ENCODE results near the gene SLC46A1. TPM values are rescaled to one million over a fixed set of nuclear protein-coding genes. Genes with fewer than 3 reads are reported as not detected.

Gene SLC46A1
- total and polyA plus RNA-seq, 2 of the 13 experiments (the other 11 are each of a cell fraction or from before 2014, with no cell fraction given), result 19.6 to 22.6 TPM

- TF ChIP-seq TMF1 (CRISPR knock-in tag; IDR thresholded peaks at IDR 0.05; ENCODE audit: low read depth) (no peak), RORA (CRISPR knock-in tag; IDR thresholded peaks at IDR 0.05) (no peak), FOXC1 (CRISPR knock-in tag; IDR thresholded peaks at IDR 0.05; ENCODE audit: borderline replicate concordance) (peak; percentile 79), ZHX1 (CRISPR knock-in tag; IDR thresholded peaks at IDR 0.05; ENCODE audit: low read depth) (no peak), TIGD3 (CRISPR knock-in tag; IDR thresholded peaks at IDR 0.05; ENCODE audit: borderline replicate concordance) (no peak), ZNF326 (CRISPR knock-in tag; IDR thresholded peaks at IDR 0.05; ENCODE audit: borderline replicate concordance) (no peak), KDM5B (CRISPR knock-in tag; IDR thresholded peaks at IDR 0.05; ENCODE audit: borderline replicate concordance) (peak; percentile 75), ZNF792 (CRISPR knock-in tag; IDR thresholded peaks at IDR 0.05) (peak; percentile 75; the same call in 1 of the 2 replicates), MAFK (conservative IDR thresholded peaks at IDR 0.05 in 1 of 2, IDR thresholded peaks at IDR 0.05 in 1 of 2; ENCODE audit: low read length in 2 of 2) (no peak), ZNF772 (CRISPR knock-in tag; IDR thresholded peaks at IDR 0.05) (peak; percentile 66), BRD4 (CRISPR knock-in tag; IDR thresholded peaks at IDR 0.05) (0 out of 2 replicates have a peak, but pooled peaks have one; percentile 33), ASH2L (IDR thresholded peaks at IDR 0.05; ENCODE audit: insufficient read length, low read depth, low read length) (peak; percentile 87), FOSL2 (CRISPR knock-in tag; IDR thresholded peaks at IDR 0.05) (peak; percentile 63; the same call in 1 of the 2 replicates), ZNF207 (IDR thresholded peaks at IDR 0.05; ENCODE audit: borderline replicate concordance) (no peak), KLF11 (CRISPR knock-in tag; IDR thresholded peaks at IDR 0.05) (0 out of 2 replicates have a peak, but pooled peaks have one; percentile 35), FOXK2 (IDR thresholded peaks at IDR 0.05) (0 out of 2 replicates have a peak, but pooled peaks have one; percentile 12), CENPBD1 (CRISPR knock-in tag; IDR thresholded peaks at IDR 0.05; ENCODE audit: borderline replicate concordance, low read depth) (no peak), MLX (CRISPR knock-in tag; IDR thresholded peaks at IDR 0.05) (peak; percentile 82), ZBTB49 (CRISPR knock-in tag; IDR thresholded peaks at IDR 0.05; ENCODE audit: borderline replicate concordance) (no peak), ZSCAN30 (CRISPR knock-in tag; IDR thresholded peaks at IDR 0.05) (peak; percentile 50; the same call in 1 of the 2 replicates), MEIS1 (CRISPR knock-in tag; IDR thresholded peaks at IDR 0.05; ENCODE audit: borderline replicate concordance) (no peak), TCF7 (IDR thresholded peaks at IDR 0.05; ENCODE audit: low read depth) (peak; percentile 60)
Measured at GRCh38 chr17:28368306-28368831, 37.6 kb downstream of the SLC46A1 start (continued).
